Mesendoderm (in vitro differentiated cells): ENCODE results near the gene PRICKLE1.

ENCODE experiments used
- DNase-seq: peaks from one replicate; pipeline ENCODE4 v3.0.0; 2013
- H2AK5ac ChIP-seq: 2 replicates; pipeline ENCODE4 v1.6.1; 2013; ENCODE audit warnings: low read length, inconsistent platforms
- H2BK120ac ChIP-seq: 2 replicates; pipeline ENCODE4 v1.6.1; 2013; ENCODE audit warnings: low read depth, mild to moderate bottlenecking, low read length, moderate library complexity, mixed read lengths
- H2BK15ac ChIP-seq: replicated peaks from 2 replicates; pipeline ENCODE4 v1.6.1; 2013; ENCODE audit warnings: low read depth, mild to moderate bottlenecking, moderate library complexity
- H2BK5ac ChIP-seq: 2 replicates; pipeline ENCODE4 v1.6.1; 2013; ENCODE audit warnings: low read length, inconsistent platforms
- H3K18ac ChIP-seq: 2 replicates; pipeline ENCODE4 v1.6.1; 2013; ENCODE audit warnings: mild to moderate bottlenecking, low read length, mixed read lengths
- H3K23ac ChIP-seq: one replicate; pipeline ENCODE4 v1.6.1; 2013; ENCODE audit warnings: low read length
- H3K27ac ChIP-seq: 2 replicates; pipeline ENCODE4 v1.5.1; 2013; ENCODE audit warnings: low read depth, mild to moderate bottlenecking, inconsistent platforms, low read length, moderate library complexity
- H3K27me3 ChIP-seq: 2 replicates; pipeline ENCODE4 v1.6.1; 2013; ENCODE audit warnings: low read length, control low read depth, mild to moderate bottlenecking, inconsistent platforms; ENCODE audit not compliant: insufficient read depth, poor library complexity
- H3K36me3 ChIP-seq: 2 replicates; pipeline ENCODE4 v1.6.1; 2013; ENCODE audit warnings: low read length, inconsistent platforms; ENCODE audit not compliant: control insufficient read depth, insufficient read depth
- H3K4ac ChIP-seq: one replicate; pipeline ENCODE4 v1.6.1; 2013; ENCODE audit warnings: low read depth, mild to moderate bottlenecking, low read length, moderate library complexity
- H3K4me1 ChIP-seq: 2 replicates; pipeline ENCODE4 v1.6.1; 2013; ENCODE audit warnings: low read depth, low read length, inconsistent platforms; ENCODE audit not compliant: control insufficient read depth
- H3K4me2 ChIP-seq: 2 replicates; pipeline ENCODE4 v1.6.1; 2013; ENCODE audit warnings: low read length
- H3K4me3 ChIP-seq: 2 replicates; pipeline ENCODE4 v1.5.1; 2013; ENCODE audit warnings: mild to moderate bottlenecking, low read length
- H3K56ac ChIP-seq: one replicate; pipeline ENCODE4 v1.6.1; 2013; ENCODE audit warnings: low read length
- H3K79me1 ChIP-seq: 2 replicates; pipeline ENCODE4 v1.6.1; 2013; ENCODE audit warnings: low read length, inconsistent platforms
- H3K79me2 ChIP-seq: 2 replicates; pipeline ENCODE4 v1.6.1; 2013; ENCODE audit warnings: mild to moderate bottlenecking, low read length; ENCODE audit not compliant: control insufficient read depth, insufficient read depth
- H3K9ac ChIP-seq: 2 replicates; pipeline ENCODE4 v1.6.1; 2013; ENCODE audit warnings: low read length, inconsistent platforms
- H4K5ac ChIP-seq: one replicate; pipeline ENCODE4 v1.6.1; 2013; ENCODE audit warnings: low read length
- H4K8ac ChIP-seq: one replicate; pipeline ENCODE4 v1.6.1; 2013; ENCODE audit warnings: low read depth, mild to moderate bottlenecking, control low read depth, low read length, moderate library complexity
- WGBS: extraction: QIAGEN DNeasy Blood & Tissue Kit; methylation state at CpG from one replicate; pipeline ENCODE4 v1.1.7; 2013; ENCODE audit warnings: low lambda C conversion rate, missing lambda C conversion rate; ENCODE audit not compliant: insufficient coverage; ENCODE audit errors: extremely low coverage; 5-methylcytosine and 5-hydroxymethylcytosine counted together

PRICKLE1 gene

DNA sequence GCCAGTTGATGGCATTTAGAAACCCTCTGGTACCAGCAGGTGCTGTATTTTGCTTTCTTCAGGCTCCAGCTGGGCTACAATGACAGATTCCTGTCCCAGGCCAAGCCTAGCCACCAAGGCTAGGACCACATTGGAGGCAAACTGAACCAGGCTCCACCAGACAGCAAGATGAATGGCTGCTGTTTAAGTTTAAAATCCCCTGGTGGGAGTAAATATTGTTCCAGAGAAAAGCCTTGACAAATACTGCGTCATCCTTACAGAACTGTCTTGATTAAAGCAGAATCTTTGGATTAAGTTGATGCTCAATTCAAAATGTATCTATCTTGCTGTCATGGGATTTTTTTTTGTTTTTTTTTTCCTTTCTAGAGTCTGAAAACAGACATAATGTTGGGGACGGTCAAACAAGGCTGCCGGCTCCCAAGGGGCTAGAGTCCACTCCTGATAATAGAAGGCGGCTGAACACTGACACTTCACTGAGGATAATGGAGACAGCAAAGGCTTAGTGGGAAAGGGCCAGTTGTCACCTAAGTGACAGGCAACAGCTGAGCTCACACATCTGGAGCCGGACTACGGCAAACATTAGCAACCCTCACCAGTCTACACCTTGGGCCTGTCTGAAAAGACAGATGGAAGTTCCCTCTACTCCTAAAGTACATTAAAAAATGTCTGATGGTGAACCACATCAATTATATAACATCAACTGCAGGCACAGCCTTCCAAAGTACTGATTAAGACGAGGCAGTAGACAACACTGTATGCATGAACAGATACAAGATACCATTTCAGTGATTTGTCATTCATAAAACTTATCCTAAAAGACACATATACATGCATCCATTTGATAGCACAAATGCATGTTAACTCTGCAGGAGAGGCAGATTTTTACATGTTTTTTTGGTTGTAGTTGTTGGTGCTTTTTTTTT is 1.7 kb downstream of the PRICKLE1 start:
- no peak for DNase-seq

GRCh38 chr12:42586268-42586667 is 3.3 kb downstream of the PRICKLE1 start:
- WGBS = no CpG with 5 or more reads among the region's 1 CpG
- no peak overlapping the region for H3K56ac ChIP-seq
- H2BK15ac ChIP-seq = no peak overlapping the region
- no peak for DNase-seq
- no peak overlapping the region for H2BK120ac ChIP-seq
- H4K8ac ChIP-seq = no peak overlapping the region
- H3K79me1 ChIP-seq = peaks cover 9% of the 10 kb centered on the region
- no peaks in the 10 kb centered on the region for H3K4me1 ChIP-seq
- H3K4me2 ChIP-seq = no peak overlapping the region
- H4K5ac ChIP-seq = no peak overlapping the region
- H3K79me2 ChIP-seq = peaks cover 5% of the 10 kb centered on the region
- H2BK5ac ChIP-seq = no peak overlapping the region
- no peak overlapping the region for H3K4ac ChIP-seq
- no peak overlapping the region for H3K9ac ChIP-seq
- H3K27ac ChIP-seq = no peak overlapping the region
- peaks cover 3% of the 10 kb centered on the region for H3K27me3 ChIP-seq
- no peaks in the 10 kb centered on the region for H3K36me3 ChIP-seq
- H3K4me3 ChIP-seq = no peak overlapping the region
- no peak overlapping the region for H3K23ac ChIP-seq
- no peak overlapping the region for H3K18ac ChIP-seq
- H2AK5ac ChIP-seq = no peak overlapping the region

More for the DNA sequence above, 1.7 kb downstream of the PRICKLE1 start:
- peaks cover 5% of the 10 kb centered on the region for H3K79me2 ChIP-seq
- no peaks in the 10 kb centered on the region for H3K4me1 ChIP-seq
- H4K5ac ChIP-seq = no peak overlapping the region
- WGBS = no CpG with 5 or more reads among the region's 7 CpGs
- no peak overlapping the region for H3K4me3 ChIP-seq
- H3K27ac ChIP-seq = no peak overlapping the region
- no peak overlapping the region for H3K4ac ChIP-seq
- no peak overlapping the region for H2BK5ac ChIP-seq
- H4K8ac ChIP-seq = no peak overlapping the region
- no peaks in the 10 kb centered on the region for H3K36me3 ChIP-seq
- no peak overlapping the region for H3K18ac ChIP-seq
- H3K4me2 ChIP-seq = peak overlapping the region; percentile 87
- peak overlapping the region; percentile 91 for H3K56ac ChIP-seq
- H2BK15ac ChIP-seq = no peak overlapping the region
- H2AK5ac ChIP-seq = no peak overlapping the region
- H2BK120ac ChIP-seq = no peak overlapping the region
- H3K27me3 ChIP-seq = peaks cover 3% of the 10 kb centered on the region
- peaks cover 9% of the 10 kb centered on the region for H3K79me1 ChIP-seq
- H3K9ac ChIP-seq = peak overlapping the region; percentile 82
- H3K23ac ChIP-seq = no peak overlapping the region

GRCh38 chr12:42585841-42586216 is 3.7 kb downstream of the PRICKLE1 start:
- H3K4me1 ChIP-seq = no peaks in the 10 kb centered on the region
- no peak overlapping the region for H3K4me3 ChIP-seq
- no peak for DNase-seq
- no peak overlapping the region for H4K8ac ChIP-seq
- no peak overlapping the region for H3K4ac ChIP-seq
- H2AK5ac ChIP-seq = no peak overlapping the region
- H2BK5ac ChIP-seq = no peak overlapping the region
- peaks cover 9% of the 10 kb centered on the region for H3K79me1 ChIP-seq
- H2BK120ac ChIP-seq = no peak overlapping the region
- no peak overlapping the region for H3K27ac ChIP-seq
- no peak overlapping the region for H3K18ac ChIP-seq
- no peak overlapping the region for H3K23ac ChIP-seq
- no peak overlapping the region for H2BK15ac ChIP-seq
- no peak overlapping the region for H4K5ac ChIP-seq
- 100% methylated on average over 1 of the region's 5 CpGs for WGBS
- H3K27me3 ChIP-seq = peaks cover 1% of the 10 kb centered on the region
- no peak overlapping the region for H3K4me2 ChIP-seq
- H3K9ac ChIP-seq = no peak overlapping the region
- peaks cover 5% of the 10 kb centered on the region for H3K79me2 ChIP-seq
- no peaks in the 10 kb centered on the region for H3K36me3 ChIP-seq
- H3K56ac ChIP-seq = peak overlapping the region; percentile 31

DNA sequence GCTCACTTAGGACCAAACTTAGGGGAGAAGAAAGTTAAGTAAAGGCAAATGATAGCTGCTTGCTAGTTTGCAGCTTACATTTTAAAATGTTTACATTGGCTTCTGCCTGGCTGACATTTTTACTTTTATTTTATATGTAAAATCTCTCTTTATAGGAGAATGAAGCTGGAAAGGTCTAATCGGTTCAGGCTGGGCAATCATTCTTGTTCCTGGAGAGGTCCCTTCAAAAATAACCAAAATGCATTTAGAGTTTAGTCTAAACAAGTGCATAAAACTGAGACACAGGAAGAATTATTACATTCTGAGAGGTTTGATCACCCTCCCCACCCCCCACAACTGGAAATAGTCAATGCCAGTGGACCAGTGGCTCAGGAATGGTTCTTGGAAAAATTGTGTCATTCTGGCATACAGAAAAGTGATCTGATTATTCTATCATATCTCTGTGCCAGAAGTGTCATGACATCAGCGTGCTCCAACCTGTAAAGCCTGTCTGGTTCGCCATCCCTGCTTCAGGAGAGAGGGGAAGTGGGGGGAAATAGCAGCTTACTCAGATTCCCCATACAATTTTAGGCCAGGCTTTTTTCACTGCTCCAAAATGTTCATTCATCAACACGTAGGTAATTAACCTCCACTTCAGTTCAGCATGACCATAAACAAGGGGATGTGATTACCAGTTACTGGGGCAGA is 4.2 kb downstream of the PRICKLE1 start:
- H3K56ac ChIP-seq = peak overlapping the region; percentile 31
- no peak overlapping the region for H2AK5ac ChIP-seq
- H3K27me3 ChIP-seq = no peaks in the 10 kb centered on the region
- no CpG with 5 or more reads among the region's 4 CpGs for WGBS
- H2BK5ac ChIP-seq = no peak overlapping the region
- DNase-seq = no peak
- no peak overlapping the region for H3K9ac ChIP-seq
- no peak overlapping the region for H3K18ac ChIP-seq
- H3K27ac ChIP-seq = no peak overlapping the region
- H3K4me3 ChIP-seq = no peak overlapping the region
- peaks cover 9% of the 10 kb centered on the region for H3K79me1 ChIP-seq
- H3K79me2 ChIP-seq = peaks cover 5% of the 10 kb centered on the region
- no peak overlapping the region for H3K4me2 ChIP-seq
- H4K8ac ChIP-seq = no peak overlapping the region
- no peak overlapping the region for H3K23ac ChIP-seq
- H2BK15ac ChIP-seq = no peak overlapping the region
- no peak overlapping the region for H4K5ac ChIP-seq
- H3K36me3 ChIP-seq = no peaks in the 10 kb centered on the region
- H2BK120ac ChIP-seq = no peak overlapping the region
- no peaks in the 10 kb centered on the region for H3K4me1 ChIP-seq
- H3K4ac ChIP-seq = no peak overlapping the region

DNA sequence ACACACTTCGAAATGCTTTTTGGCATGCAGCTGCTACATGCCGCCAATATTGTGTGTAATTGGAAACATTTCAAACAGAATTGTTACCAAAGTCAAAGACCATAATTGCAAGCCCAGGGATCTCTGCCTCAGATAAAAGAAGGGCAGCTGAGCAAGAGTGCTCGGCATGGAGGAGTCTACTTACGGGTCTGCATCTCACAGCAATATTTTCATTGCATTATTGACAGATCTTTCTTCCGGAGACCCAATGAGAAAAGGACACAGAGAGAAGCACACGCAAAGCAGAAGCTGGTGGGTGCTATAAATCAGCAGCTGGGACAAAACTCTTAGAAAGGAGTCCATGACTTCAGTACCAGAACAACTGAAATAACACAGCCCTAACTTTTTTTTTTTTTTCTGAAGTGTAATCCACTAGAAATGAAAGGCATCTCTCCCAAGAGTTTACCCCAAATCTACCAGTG is 4.9 kb downstream of the PRICKLE1 start:
- H3K23ac ChIP-seq = no peak overlapping the region
- H3K18ac ChIP-seq = no peak overlapping the region
- WGBS = no CpG with 5 or more reads among the region's 6 CpGs
- no peak overlapping the region for H2AK5ac ChIP-seq
- H3K4ac ChIP-seq = no peak overlapping the region
- no peak for DNase-seq
- no peak overlapping the region for H3K27ac ChIP-seq
- no peak overlapping the region for H2BK120ac ChIP-seq
- no peak overlapping the region for H4K8ac ChIP-seq
- H3K79me1 ChIP-seq = peaks cover 9% of the 10 kb centered on the region
- H2BK15ac ChIP-seq = no peak overlapping the region
- no peak overlapping the region for H3K4me2 ChIP-seq
- no peak overlapping the region for H2BK5ac ChIP-seq
- H3K4me3 ChIP-seq = no peak overlapping the region
- no peaks in the 10 kb centered on the region for H3K4me1 ChIP-seq
- H3K36me3 ChIP-seq = no peaks in the 10 kb centered on the region
- no peak overlapping the region for H4K5ac ChIP-seq
- no peaks in the 10 kb centered on the region for H3K27me3 ChIP-seq
- peaks cover 5% of the 10 kb centered on the region for H3K79me2 ChIP-seq
- no peak overlapping the region for H3K9ac ChIP-seq
- no peak overlapping the region for H3K56ac ChIP-seq
